ENCODE measurements around the gene SEMA3A. TPM values are rescaled to one million over a fixed set of nuclear protein-coding genes. Genes with fewer than 3 reads are reported as not detected.
A peak's percentile ranks its signal among the peaks of the same experiment; 100 is the strongest.

SEMA3A gene
- total RNA-seq, 2 experiments from 2014 or later: 0.50 to 0.60 TPM

- H3K4me3 ChIP-seq (ENCODE audit: low read length): no peak overlapping the region
- no peaks in the 10 kb centered on the region for H3K36me3 ChIP-seq (ENCODE audit: insufficient read depth, low read length)
- Mint-ChIP-seq H3K4me1 (ENCODE audit: low read depth) (no peaks in the 10 kb centered on the region), H3K27me3 (no peaks in the 10 kb centered on the region), H3K36me3 (ENCODE audit: low read depth) (no peaks in the 10 kb centered on the region), H3K27ac (no peak overlapping the region), H3K9me3 (no peaks in the 10 kb centered on the region), H3K4me3 (no peak overlapping the region)
- no peak overlapping the region for H3K27ac ChIP-seq (ENCODE audit: low read depth in 1 of 2, low read length in 2 of 2)
- CTCF ChIA-PET: no interaction called here
- intact Hi-C loops (cut with DNase I, micrococcal nuclease): no loop called here
- no peaks in the 10 kb centered on the region for H3K27me3 ChIP-seq (ENCODE audit: control insufficient read depth in 1 of 2, insufficient read depth in 2 of 2, low read length in 2 of 2)
- peaks cover 0 to 4% of the 10 kb centered on the region in 2 experiments for H3K9me3 ChIP-seq (ENCODE audit: control insufficient read depth in 1 of 2, insufficient read depth in 1 of 2, low read length in 2 of 2)
- no peak for DNase-seq
- no peaks in the 10 kb centered on the region for H3K4me1 ChIP-seq (ENCODE audit: insufficient read depth, low read length)
- ATAC-seq (ENCODE audit: poor library complexity): no peak
- POLR2A ChIA-PET: no interaction called here
- no peak for TF ChIP-seq CTCF (IDR thresholded peaks at IDR 0.05)
Observed at GRCh38 chr7:83941300-83941699, 253.3 kb downstream of the SEMA3A start.

- no peaks in the 10 kb centered on the region for H3K36me3 Mint-ChIP-seq (ENCODE audit: low read depth)
- no peak overlapping the region for H3K4me3 Mint-ChIP-seq
Observed at GRCh38 chr7:83937930-83938329, 256.7 kb downstream of the SEMA3A start.

GRCh38 chr7:83936056-83936708 lies 258.4 kb downstream of the SEMA3A start:
- H3K4me1 Mint-ChIP-seq (ENCODE audit: low read depth): no peaks in the 10 kb centered on the region
- no peak overlapping the region for H3K27ac Mint-ChIP-seq
- Histone ChIP-seq H3K4me1 (ENCODE audit: insufficient read depth, low read length) (no peaks in the 10 kb centered on the region), H3K27me3 (ENCODE audit: control insufficient read depth in 1 of 2, insufficient read depth in 2 of 2, low read length in 2 of 2) (no peaks in the 10 kb centered on the region), H3K4me3 (ENCODE audit: low read length) (no peak overlapping the region), H3K27ac (ENCODE audit: low read depth in 1 of 2, low read length in 2 of 2) (no peak overlapping the region), H3K36me3 (ENCODE audit: insufficient read depth, low read length) (no peaks in the 10 kb centered on the region), H3K9me3 (ENCODE audit: control insufficient read depth in 1 of 2, insufficient read depth in 1 of 2, low read length in 2 of 2) (peaks cover 0 to 6% of the 10 kb centered on the region in 2 experiments)
- intact Hi-C loops (cut with DNase I, micrococcal nuclease): loop anchor here (1.0 to 10.0 kb wide), 4 partner anchors 41 to 1619 kb away; no protein-coding TSS in a partner anchor
- POLR2A ChIA-PET: no interaction called here
- TF ChIP-seq CTCF (IDR thresholded peaks at IDR 0.05): peak; percentile 71
- no peaks in the 10 kb centered on the region for H3K36me3 Mint-ChIP-seq (ENCODE audit: low read depth)
- H3K4me3 Mint-ChIP-seq: no peak overlapping the region
- CTCF ChIA-PET: interaction anchor here (1.5 kb wide), 1 partner anchor 1618 kb away, joined by 3 read pairs; no protein-coding TSS in a partner anchor
- ATAC-seq (ENCODE audit: poor library complexity) (peak; percentile 68), DNase-seq (peak; percentile 5 to 69 (median 34))
- H3K27me3 Mint-ChIP-seq: peaks cover 3% of the 10 kb centered on the region
- no peaks in the 10 kb centered on the region for H3K9me3 Mint-ChIP-seq

More at GRCh38 chr7:83937930-83938329, 256.7 kb downstream of the SEMA3A start:
- ChIA-PET CTCF (no interaction called here), POLR2A (no interaction called here)
- no peak overlapping the region for H3K27ac Mint-ChIP-seq
- TF ChIP-seq CTCF (IDR thresholded peaks at IDR 0.05): no peak
- DNase-seq: no peak
- Histone ChIP-seq H3K27me3 (ENCODE audit: control insufficient read depth in 1 of 2, insufficient read depth in 2 of 2, low read length in 2 of 2) (no peaks in the 10 kb centered on the region), H3K4me1 (ENCODE audit: insufficient read depth, low read length) (no peaks in the 10 kb centered on the region), H3K36me3 (ENCODE audit: insufficient read depth, low read length) (no peaks in the 10 kb centered on the region), H3K27ac (ENCODE audit: low read depth in 1 of 2, low read length in 2 of 2) (no peak overlapping the region), H3K4me3 (ENCODE audit: low read length) (no peak overlapping the region), H3K9me3 (ENCODE audit: control insufficient read depth in 1 of 2, insufficient read depth in 1 of 2, low read length in 2 of 2) (peaks cover 0 to 6% of the 10 kb centered on the region in 2 experiments)
- H3K4me1 Mint-ChIP-seq (ENCODE audit: low read depth): no peaks in the 10 kb centered on the region
- intact Hi-C loops (cut with DNase I, micrococcal nuclease): loop anchor here (2.0 to 10.0 kb wide), 3 partner anchors 39 to 1617 kb away; no protein-coding TSS in a partner anchor
- no peak for ATAC-seq (ENCODE audit: poor library complexity)
- no peaks in the 10 kb centered on the region for H3K9me3 Mint-ChIP-seq
- peaks cover 3% of the 10 kb centered on the region for H3K27me3 Mint-ChIP-seq

All from CD4-positive, alpha-beta T cell (primary cell).